Activated CD4-positive, alpha-beta memory T cell treated with anti-CD3 and anti-CD28 coated beads for 36 hours (primary cell): ENCODE results near the gene S100A11. TPM values are rescaled to one million over a fixed set of nuclear protein-coding genes. Genes with fewer than 3 reads are reported as not detected.

Experiments
- CTCF ChIA-PET: fragments of 350-600 bp; sonication (Branson Sonifier 250); formaldehyde crosslinking; loops from one replicate; lab custom pipeline; 2021; ENCODE audit warnings: antibody characterized with exemption, inconsistent platforms; lab: Charles Lee
- POLR2A ChIA-PET: fragments of 350-600 bp; sonication (Branson Sonifier 250); formaldehyde crosslinking; loops from one replicate; lab custom pipeline; 2021; ENCODE audit warnings: antibody characterized with exemption; lab: Charles Lee
- DNase-seq: peaks from one replicate; pipeline ENCODE4 v3.0.0-alpha.2; 2020
- H3K27ac Mint-ChIP-seq: one replicate; pipeline ENCODE4 v1.8.0; 2021; ENCODE audit warnings: mixed read lengths
- H3K27me3 Mint-ChIP-seq: one replicate; pipeline ENCODE4 v1.8.0; 2021; ENCODE audit warnings: mixed read lengths
- H3K36me3 Mint-ChIP-seq: one replicate; pipeline ENCODE4 v1.8.0; 2021; ENCODE audit warnings: mixed read lengths
- H3K4me1 Mint-ChIP-seq: one replicate; pipeline ENCODE4 v1.8.0; 2021; ENCODE audit warnings: low read depth, mixed read lengths
- H3K4me3 Mint-ChIP-seq: one replicate; pipeline ENCODE4 v1.8.0; 2021; ENCODE audit warnings: mild to moderate bottlenecking, mixed read lengths
- H3K9me3 Mint-ChIP-seq: one replicate; pipeline ENCODE4 v1.8.0; 2021; ENCODE audit warnings: mixed read lengths
- intact Hi-C: fragments of 100-400 bp; cut with micrococcal nuclease; formaldehyde crosslinking; loops from one replicate; pipeline ENCODE4 v1.15.1; 2023
- total RNA-seq, 2 experiments: library from RNA; stranded (reverse); gene quantifications; one replicate each; pipeline ENCODE4 v1.2.3, GENCODE V29; 2021

Gene S100A11
- total RNA-seq, 2 experiments from 2014 or later, result 460 to 477 TPM

DNA sequence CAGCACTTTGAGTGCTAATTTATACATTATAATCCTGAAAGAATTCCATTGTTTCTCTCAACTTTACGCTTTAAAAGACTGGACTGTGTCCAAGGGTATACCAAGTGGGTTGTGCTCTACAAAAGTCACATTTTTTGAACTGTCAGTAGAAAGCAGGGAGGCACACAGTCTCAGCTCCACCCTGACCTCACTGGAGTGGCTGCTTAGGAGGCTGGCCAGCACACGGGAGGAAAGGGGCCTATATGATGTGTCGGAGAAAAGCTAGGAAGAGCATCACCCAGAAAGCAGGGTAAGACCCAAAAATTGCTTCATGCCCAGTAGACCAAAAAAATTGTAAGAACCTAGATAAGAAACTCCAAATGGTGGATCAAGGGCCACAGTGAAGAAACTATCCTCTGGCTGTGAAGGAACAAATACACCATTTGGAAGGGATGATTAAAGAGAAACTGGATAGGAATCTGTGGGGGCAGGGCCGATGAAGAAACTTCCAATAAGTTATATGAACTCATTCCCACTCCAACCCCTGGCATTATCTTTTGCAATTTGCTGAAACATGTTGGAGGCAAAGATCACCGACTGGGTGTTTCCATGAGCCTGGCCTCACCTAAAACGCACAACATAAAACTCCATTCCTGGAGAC lies 45.0 kb downstream of the S100A11 start:
- intact Hi-C loops, result loop anchor here (2.0 to 5.0 kb wide), 2 partner anchors 43 to 144 kb away; no protein-coding TSS in a partner anchor
- Mint-ChIP-seq H3K27me3 (no peaks in the 10 kb centered on the region), H3K36me3 (peaks cover 6% of the 10 kb centered on the region), H3K4me1 (peaks cover 61% of the 10 kb centered on the region), H3K27ac (peak overlapping the region; percentile 11), H3K4me3 (peak overlapping the region; percentile 94), H3K9me3 (no peaks in the 10 kb centered on the region)
- CTCF ChIA-PET, result interaction anchor here (1.3 to 30.4 kb wide), 5 partner anchors 10 to 466 kb away, joined by 5 to 587 read pairs (median 11); no protein-coding TSS in a partner anchor
- POLR2A ChIA-PET, result interaction anchor here (1.2 kb wide), 1 partner anchor 83 kb away, joined by 3 read pairs; no protein-coding TSS in a partner anchor
- no peak for DNase-seq

DNA sequence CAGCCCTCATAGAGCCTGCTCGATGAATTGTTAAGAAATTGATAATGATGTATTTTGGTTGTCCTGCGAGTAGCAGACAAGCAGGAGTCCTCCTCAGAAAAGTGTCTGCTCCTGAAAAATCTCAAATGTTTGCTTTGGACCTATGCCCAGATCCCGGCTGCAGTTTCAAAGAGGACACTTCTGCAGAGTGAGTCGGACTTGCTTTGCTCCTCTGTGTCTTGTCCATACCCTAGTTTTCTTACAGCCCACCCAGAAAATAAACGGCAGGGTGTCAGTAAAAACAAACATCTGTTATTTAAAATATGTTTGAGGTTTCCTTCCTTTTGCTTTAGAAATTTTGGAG lies 46.0 kb downstream of the S100A11 start:
- intact Hi-C loops, result loop anchor here (5.0 kb wide), 1 partner anchor 144 kb away; no protein-coding TSS in a partner anchor
- no peak overlapping the region for H3K27ac Mint-ChIP-seq
- no peak for DNase-seq

DNA sequence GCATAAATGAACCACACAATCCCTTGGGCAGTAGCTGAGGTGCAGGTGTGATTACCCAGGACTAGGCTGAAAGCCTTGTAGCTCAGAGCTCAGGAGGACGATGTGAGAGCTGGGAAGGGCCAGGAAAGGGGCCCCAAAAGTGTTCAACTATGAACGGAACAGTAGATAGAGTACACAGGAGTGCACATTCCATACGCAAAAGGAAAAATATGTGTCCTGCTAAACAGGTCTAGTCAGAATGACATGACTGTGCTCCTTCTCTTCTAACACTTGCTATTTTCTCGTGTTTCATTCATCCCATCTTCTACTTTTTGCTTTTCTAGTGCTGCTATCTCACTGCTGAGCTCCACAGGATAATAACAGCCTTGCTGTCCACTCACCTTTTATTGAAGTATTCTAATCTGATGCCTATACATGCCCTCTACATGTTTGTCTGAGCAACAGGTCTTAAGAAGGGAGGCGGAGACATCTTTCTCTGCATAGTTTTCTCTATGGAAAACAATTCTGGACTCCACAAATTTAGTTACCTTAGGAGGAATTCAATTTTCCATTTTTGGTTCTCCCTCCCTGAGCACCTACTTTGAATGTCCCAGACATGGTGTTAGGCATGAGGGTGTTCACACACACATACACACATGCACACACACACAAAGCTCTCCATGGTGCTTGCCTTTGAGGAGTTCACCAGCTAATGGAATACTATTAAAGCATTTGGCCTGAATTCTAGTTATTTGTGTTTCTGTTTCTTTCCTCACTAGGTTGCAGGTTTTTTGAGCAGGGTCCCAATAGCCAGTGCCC lies 46.5 kb downstream of the S100A11 start:
- intact Hi-C loops, result loop anchor here (5.0 kb wide), 1 partner anchor 143 kb away; no protein-coding TSS in a partner anchor
- peaks cover 18% of the 10 kb centered on the region for H3K36me3 Mint-ChIP-seq
- H3K9me3 Mint-ChIP-seq, result no peaks in the 10 kb centered on the region
- ChIA-PET CTCF (interaction anchor here (0.8 to 30.4 kb wide), 6 partner anchors 12 to 54 kb away, joined by 3 to 587 read pairs (median 23); no protein-coding TSS in a partner anchor), POLR2A (interaction anchor here (0.7 kb wide), 1 partner anchor 49 kb away, joined by 3 read pairs; no protein-coding TSS in a partner anchor)
- H3K4me3 Mint-ChIP-seq, result no peak overlapping the region
- H3K27ac Mint-ChIP-seq, result peak overlapping the region; percentile 36
- H3K4me1 Mint-ChIP-seq, result peaks cover 73% of the 10 kb centered on the region
- no peaks in the 10 kb centered on the region for H3K27me3 Mint-ChIP-seq
- DNase-seq, result no peak

More for the DNA sequence above, 46.0 kb downstream of the S100A11 start:
- ChIA-PET POLR2A (no interaction called here), CTCF (interaction anchor here (2.1 to 30.4 kb wide), 4 partner anchors 11 to 55 kb away, joined by 6 to 587 read pairs (median 194); no protein-coding TSS in a partner anchor)
- Mint-ChIP-seq H3K4me1 (peaks cover 69% of the 10 kb centered on the region), H3K27me3 (no peaks in the 10 kb centered on the region), H3K4me3 (no peak overlapping the region), H3K36me3 (peaks cover 13% of the 10 kb centered on the region), H3K9me3 (no peaks in the 10 kb centered on the region)

DNA sequence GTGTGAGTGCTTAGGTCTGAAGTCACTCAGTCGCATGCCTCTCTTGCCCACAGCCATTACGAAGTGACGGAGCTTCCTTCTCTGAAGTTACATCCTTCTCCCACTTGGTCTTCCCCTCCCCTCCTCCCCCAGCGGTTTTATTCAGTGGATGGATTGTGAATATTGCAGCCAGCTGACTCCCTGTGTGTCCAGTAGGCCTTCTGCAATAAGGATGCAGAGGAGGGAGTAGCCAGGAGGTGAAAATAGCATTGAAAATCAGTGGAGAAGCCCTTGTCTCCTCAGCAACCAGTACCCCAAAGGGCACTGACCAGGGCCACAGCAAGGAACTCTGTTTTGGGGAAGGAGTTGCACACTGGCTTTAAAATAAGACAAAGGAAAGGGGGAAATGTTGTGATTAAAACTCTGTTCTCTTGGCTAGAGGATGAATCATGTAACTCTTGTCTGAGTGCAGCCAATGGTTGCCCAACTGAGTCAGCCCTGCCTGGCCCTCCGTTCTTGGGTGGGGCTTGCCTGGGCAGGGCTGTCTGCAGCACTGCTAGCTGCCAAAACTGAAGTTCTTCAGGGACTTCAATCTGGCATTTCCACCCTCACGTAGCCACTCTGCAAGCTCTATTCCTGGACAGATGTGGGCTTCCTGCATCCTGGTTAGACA lies 47.5 kb downstream of the S100A11 start:
- Mint-ChIP-seq H3K4me1 (peaks cover 78% of the 10 kb centered on the region), H3K27me3 (no peaks in the 10 kb centered on the region), H3K9me3 (no peaks in the 10 kb centered on the region), H3K4me3 (peak overlapping the region; percentile 7), H3K36me3 (peaks cover 22% of the 10 kb centered on the region), H3K27ac (peak overlapping the region; percentile 36)
- DNase-seq, result peak; percentile 76
- ChIA-PET CTCF (interaction anchor here (0.8 to 30.4 kb wide), 6 partner anchors 12 to 53 kb away, joined by 3 to 587 read pairs (median 23); no protein-coding TSS in a partner anchor), POLR2A (interaction anchor here (0.7 kb wide), 1 partner anchor 48 kb away, joined by 3 read pairs; no protein-coding TSS in a partner anchor)
- intact Hi-C loops, result no loop called here

DNA sequence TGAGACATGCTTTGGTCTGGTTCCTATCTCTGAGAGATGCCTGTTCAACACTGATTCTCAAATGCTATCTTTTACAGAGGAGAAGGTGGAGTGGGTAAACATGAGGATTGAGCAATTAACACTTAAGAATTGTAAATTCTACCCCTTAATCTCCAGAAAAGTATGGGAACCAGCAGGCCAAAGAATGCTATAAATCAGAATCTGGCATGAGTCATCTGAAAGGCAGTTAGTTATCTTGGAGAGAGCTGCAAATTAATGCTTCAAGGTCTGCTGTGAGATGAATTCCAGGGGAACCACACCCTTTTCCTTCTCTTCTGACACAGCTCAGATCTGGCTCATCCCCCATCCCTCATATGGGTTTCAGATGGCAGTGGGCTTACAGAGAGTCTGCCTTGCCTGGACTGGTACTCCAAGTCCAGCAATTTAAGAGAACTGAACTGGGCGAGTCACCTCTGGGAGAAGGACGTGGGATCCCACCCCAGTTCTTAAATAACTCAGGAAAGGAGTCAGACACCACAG lies 48.3 kb downstream of the S100A11 start:
- POLR2A ChIA-PET, result no interaction called here
- no peak overlapping the region for H3K4me3 Mint-ChIP-seq

DNA sequence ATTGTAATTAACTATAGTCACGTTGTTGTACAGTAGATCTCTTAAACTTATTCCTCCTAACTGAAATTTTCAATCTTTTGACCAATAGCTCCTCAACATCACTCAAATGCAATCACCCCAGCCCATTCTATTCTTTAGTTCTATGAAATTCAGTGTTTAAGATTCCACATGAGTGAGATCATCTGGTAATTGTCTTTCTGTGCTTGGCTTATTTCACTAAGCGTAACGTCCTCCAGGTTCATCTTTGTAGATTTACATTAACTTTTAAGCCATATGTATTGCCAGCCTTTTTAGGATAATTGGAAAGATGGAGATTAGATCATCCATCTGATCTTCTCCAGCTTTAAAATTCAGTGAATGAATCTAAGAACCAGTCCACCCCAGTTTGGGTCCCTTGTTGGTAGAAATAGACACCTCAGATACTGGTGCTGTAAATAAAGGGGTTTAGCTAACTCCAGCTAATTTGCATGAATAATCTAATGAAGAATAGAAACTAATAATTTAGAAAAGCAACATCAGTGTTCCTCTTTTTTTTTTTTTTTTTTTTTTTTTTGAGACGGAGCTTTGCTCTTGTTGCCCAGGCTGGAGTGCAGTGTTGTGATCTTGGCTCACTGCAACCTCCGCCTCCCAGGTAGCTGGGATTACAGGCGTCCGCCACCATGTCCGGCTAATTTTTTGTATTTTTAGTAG lies 50.2 kb downstream of the S100A11 start:
- Mint-ChIP-seq H3K27ac (no peak overlapping the region), H3K9me3 (no peaks in the 10 kb centered on the region), H3K4me3 (no peak overlapping the region), H3K36me3 (peaks cover 40% of the 10 kb centered on the region), H3K27me3 (no peaks in the 10 kb centered on the region), H3K4me1 (peaks cover 80% of the 10 kb centered on the region)
- no peak for DNase-seq
- ChIA-PET POLR2A (interaction anchor here (0.6 kb wide), 3 partner anchors 8 to 1880 kb away, joined by 3 to 5 read pairs (median 3); no protein-coding TSS in a partner anchor), CTCF (interaction anchor here (1.0 to 30.4 kb wide), 4 partner anchors 9 to 41 kb away, joined by 3 to 587 read pairs (median 31); no protein-coding TSS in a partner anchor)
- intact Hi-C loops, result no loop called here

More for the DNA sequence above, 48.3 kb downstream of the S100A11 start:
- Mint-ChIP-seq H3K27me3 (no peaks in the 10 kb centered on the region), H3K27ac (no peak overlapping the region), H3K36me3 (peaks cover 26% of the 10 kb centered on the region), H3K9me3 (no peaks in the 10 kb centered on the region), H3K4me1 (peaks cover 87% of the 10 kb centered on the region)
- CTCF ChIA-PET, result interaction anchor here (1.3 to 30.4 kb wide), 5 partner anchors 8 to 52 kb away, joined by 4 to 587 read pairs (median 40); no protein-coding TSS in a partner anchor
- intact Hi-C loops, result no loop called here
- DNase-seq, result no peak

DNA sequence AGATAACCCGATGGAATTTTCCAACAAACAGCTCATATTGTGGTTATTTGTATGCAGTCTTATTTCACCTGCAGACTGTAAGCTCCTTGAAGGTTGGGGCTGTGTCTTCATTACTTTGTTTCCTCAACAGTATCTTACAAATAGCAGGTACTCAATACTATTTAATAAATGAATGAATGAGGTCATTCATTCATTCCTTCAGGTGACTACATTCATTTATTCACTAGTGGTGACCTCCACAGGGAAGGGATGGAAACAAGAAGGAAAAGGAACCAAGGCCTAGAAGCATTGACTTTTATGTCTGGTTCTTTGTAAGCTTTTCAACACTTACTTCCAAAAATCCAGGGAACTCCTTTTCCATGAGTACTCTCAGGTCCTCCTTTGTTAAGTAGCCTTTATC lies 51.0 kb downstream of the S100A11 start:
- POLR2A ChIA-PET, result interaction anchor here (0.6 to 1.2 kb wide), 6 partner anchors 8 to 201 kb away, joined by 3 to 5 read pairs (median 4); partner anchors contain the start of gene S100A10
- CTCF ChIA-PET, result interaction anchor here (1.0 to 30.4 kb wide), 5 partner anchors 10 to 52 kb away, joined by 3 to 587 read pairs (median 22); no protein-coding TSS in a partner anchor

DNA sequence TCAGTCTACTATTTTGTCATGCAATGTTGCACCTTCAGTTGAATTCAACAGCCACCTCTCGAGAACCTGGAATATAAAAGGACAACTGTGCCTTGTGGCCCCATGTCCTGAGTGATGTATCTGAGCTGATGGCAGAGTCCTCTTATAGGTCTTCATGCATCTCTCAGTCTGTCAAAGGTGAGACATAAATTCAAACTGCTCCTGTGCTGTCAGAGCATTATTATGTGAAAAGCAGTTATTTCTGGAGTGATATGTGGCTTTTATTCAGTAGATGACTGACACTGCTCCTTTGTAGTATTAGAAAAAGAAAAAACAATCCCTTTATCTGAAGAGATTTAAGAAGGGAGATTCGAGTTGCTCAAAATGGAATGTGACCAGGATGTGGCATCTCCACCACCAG lies 51.5 kb downstream of the S100A11 start:
- peak; percentile 35 for DNase-seq
- CTCF ChIA-PET, result interaction anchor here (1.0 to 30.4 kb wide), 5 partner anchors 10 to 52 kb away, joined by 3 to 587 read pairs (median 22); no protein-coding TSS in a partner anchor
- intact Hi-C loops, result loop anchor here (2.0 kb wide), 2 partner anchors 16 to 50 kb away; no protein-coding TSS in a partner anchor
- H3K36me3 Mint-ChIP-seq, result peaks cover 50% of the 10 kb centered on the region
- peaks cover 72% of the 10 kb centered on the region for H3K4me1 Mint-ChIP-seq
- H3K9me3 Mint-ChIP-seq, result no peaks in the 10 kb centered on the region
- POLR2A ChIA-PET, result interaction anchor here (0.6 to 1.4 kb wide), 6 partner anchors 8 to 201 kb away, joined by 3 to 8 read pairs (median 4); partner anchors contain the start of gene S100A10
- H3K27ac Mint-ChIP-seq, result peak overlapping the region; percentile 85
- H3K27me3 Mint-ChIP-seq, result no peaks in the 10 kb centered on the region
- peak overlapping the region; percentile 8 for H3K4me3 Mint-ChIP-seq

More for the DNA sequence above, 51.0 kb downstream of the S100A11 start:
- no peaks in the 10 kb centered on the region for H3K27me3 Mint-ChIP-seq
- no peaks in the 10 kb centered on the region for H3K9me3 Mint-ChIP-seq
- H3K4me1 Mint-ChIP-seq, result peaks cover 75% of the 10 kb centered on the region
- intact Hi-C loops, result loop anchor here (2.0 kb wide), 2 partner anchors 17 to 49 kb away; no protein-coding TSS in a partner anchor
- H3K36me3 Mint-ChIP-seq, result peaks cover 48% of the 10 kb centered on the region
- H3K27ac Mint-ChIP-seq, result peak overlapping the region; percentile 85
- DNase-seq, result no peak
- no peak overlapping the region for H3K4me3 Mint-ChIP-seq

DNA sequence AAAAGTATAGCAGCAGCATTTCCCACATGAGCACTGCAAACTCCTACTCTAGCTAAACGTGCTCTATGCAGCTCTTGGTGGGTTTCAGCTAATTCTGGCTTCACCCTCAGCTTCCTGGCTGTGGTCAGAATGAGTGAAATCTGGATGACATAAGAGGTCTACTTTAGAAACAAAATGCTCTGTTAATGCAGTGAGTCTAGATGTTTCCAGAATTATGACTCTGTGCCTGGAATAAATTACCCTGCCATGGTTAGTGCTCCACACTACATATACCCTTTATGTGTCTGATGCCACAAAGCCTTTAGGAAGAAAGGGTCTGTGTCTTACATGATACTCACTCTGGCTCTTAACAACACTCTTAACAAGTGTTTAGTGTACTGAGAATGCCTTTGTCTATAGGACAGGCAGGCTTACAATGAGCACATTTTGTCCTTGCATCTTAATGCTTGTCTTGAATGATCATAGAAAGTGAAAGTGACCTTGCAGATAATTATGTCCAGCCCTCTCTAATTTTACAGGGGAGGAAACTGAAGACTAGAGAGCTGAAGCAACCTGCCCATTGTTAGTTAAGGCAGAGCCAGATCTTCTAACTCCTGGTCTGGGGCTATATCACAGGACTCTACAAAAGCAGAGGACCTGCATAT lies 52.4 kb downstream of the S100A11 start:
- peaks cover 67% of the 10 kb centered on the region for H3K4me1 Mint-ChIP-seq
- ChIA-PET CTCF (interaction anchor here (1.2 to 30.4 kb wide), 7 partner anchors 11 to 391 kb away, joined by 3 to 587 read pairs (median 22); no protein-coding TSS in a partner anchor), POLR2A (interaction anchor here (1.0 to 1.9 kb wide), 8 partner anchors 9 to 50 kb away, joined by 3 to 13 read pairs (median 6); partner anchors contain the start of gene S100A10)
- no peaks in the 10 kb centered on the region for H3K9me3 Mint-ChIP-seq
- H3K27ac Mint-ChIP-seq, result peak overlapping the region; percentile 85
- no peaks in the 10 kb centered on the region for H3K27me3 Mint-ChIP-seq
- peak; percentile 74 for DNase-seq
- H3K36me3 Mint-ChIP-seq, result peaks cover 50% of the 10 kb centered on the region
- intact Hi-C loops, result loop anchor here (1.0 to 2.0 kb wide), 6 partner anchors 10 to 50 kb away; no protein-coding TSS in a partner anchor
- peak overlapping the region; percentile 24 for H3K4me3 Mint-ChIP-seq
